K562 (cell line): Measurements from ENCODE around the gene TBXAS1. TPM values are rescaled to one million over a fixed set of nuclear protein-coding genes. Genes with fewer than 3 reads are reported as not detected.
A peak's percentile ranks its signal among the peaks of the same experiment; 100 is the strongest.

ENCODE experiments used
- E2F8 ChIP-seq: fragments of 450-650 bp; IDR thresholded peaks from 2 replicates; pipeline ENCODE4 v1.7.1; 2018; ENCODE audit warnings: mild to moderate bottlenecking, low read depth; ENCODE audit not compliant: partially characterized antibody
- FOXJ2 ChIP-seq: fragments of 200-800 bp; sonication (Bioruptor generic); IDR thresholded peaks from 2 replicates; pipeline ENCODE4 v1.6.1; 2016; ENCODE audit warnings: missing genetic modification characterization, missing compliant biosample characterization
- FOXO4 ChIP-seq: fragments of 450-650 bp; formaldehyde crosslinking; IDR thresholded peaks from 2 replicates; pipeline ENCODE4 v1.4.0; 2020; ENCODE audit warnings: mild to moderate bottlenecking, moderate library complexity
- GMEB1 ChIP-seq: fragments of 250-450 bp; sonication (Bioruptor Pico); IDR thresholded peaks from 2 replicates; pipeline ENCODE4 v1.4.0; 2020; ENCODE audit warnings: mild to moderate bottlenecking
- HEY1 ChIP-seq: fragments of 250-450 bp; sonication (Bioruptor Pico); IDR thresholded peaks from 2 replicates; pipeline ENCODE4 v1.5.0; 2020; ENCODE audit warnings: mild to moderate bottlenecking, moderate library complexity, borderline replicate concordance
- HNRNPUL1 ChIP-seq: fragments of 200-400 bp; formaldehyde crosslinking; IDR thresholded peaks from 2 replicates; pipeline ENCODE4 v1.6.1; 2017; ENCODE audit warnings: low read length
- MAZ ChIP-seq, 2 experiments: fragments of 450-650 bp in 1 of 2; sonication (generic) in 1 of 2; formaldehyde crosslinking; IDR thresholded peaks in 1 of 2; conservative IDR thresholded peaks in 1 of 2; 2 replicates each; pipeline versions ENCODE4 v1.4.0 to v1.5.0; 2020; ENCODE audit warnings: mild to moderate bottlenecking in 1 of 2, missing genetic modification reagents in 1 of 2
- MCM3 ChIP-seq: fragments of 450-650 bp; IDR thresholded peaks from 2 replicates; pipeline ENCODE4 v1.6.1; 2016
- MED1 ChIP-seq: sonication (generic); formaldehyde crosslinking; IDR thresholded peaks from 2 replicates; pipeline ENCODE4 v1.8.1; 2023; ENCODE audit warnings: missing genetic modification reagents, borderline replicate concordance
- MTA2 ChIP-seq: fragments of 450-650 bp; IDR thresholded peaks from 2 replicates; pipeline ENCODE4 v1.6.1; 2016; ENCODE audit warnings: low read depth
- NFATC3 ChIP-seq: fragments of 450-650 bp; IDR thresholded peaks from 2 replicates; pipeline ENCODE4 v1.6.1; 2017; ENCODE audit warnings: mild to moderate bottlenecking
- RBBP5 ChIP-seq: fragments of 200-600 bp; sonication (generic); IDR thresholded peaks from 2 replicates; pipeline ENCODE4 v1.6.1; 2012; ENCODE audit warnings: borderline replicate concordance, mild to moderate bottlenecking, low read length, control low read depth, inconsistent platforms; ENCODE audit not compliant: insufficient read depth, poor library complexity, severe bottlenecking
- RBM17 ChIP-seq: fragments of 200-400 bp; formaldehyde crosslinking; IDR thresholded peaks from 2 replicates; pipeline ENCODE4 v1.6.1; 2017; ENCODE audit warnings: low read depth, mild to moderate bottlenecking, low read length, borderline replicate concordance
- RNF2 ChIP-seq: sonication (generic); IDR thresholded peaks from 2 replicates; pipeline ENCODE4 v1.6.1; 2016
- SOX6 ChIP-seq: fragments of 450-650 bp; IDR thresholded peaks from 2 replicates; pipeline ENCODE4 v1.6.1; 2014; ENCODE audit warnings: mild to moderate bottlenecking
- STAG1 ChIP-seq: sonication (generic); formaldehyde crosslinking; IDR thresholded peaks from 2 replicates; pipeline ENCODE4 v1.5.0; 2020; ENCODE audit warnings: missing genetic modification reagents, borderline replicate concordance
- ZNF507 ChIP-seq: conservative IDR thresholded peaks from 2 replicates; pipeline ENCODE4 v1.6.1; 2017; ENCODE audit warnings: missing genetic modification characterization, missing compliant biosample characterization
- ZNF707 ChIP-seq: fragments of 250-450 bp; sonication (Bioruptor Pico); conservative IDR thresholded peaks from 2 replicates; pipeline ENCODE4 v1.8.0; 2022; ENCODE audit warnings: inconsistent platforms, mild to moderate bottlenecking, moderate library complexity
- ZNF780A ChIP-seq: fragments of 250-450 bp; sonication (Bioruptor Pico); IDR thresholded peaks from 2 replicates; pipeline ENCODE4 v1.5.0; 2021; ENCODE audit warnings: mild to moderate bottlenecking
- polyA plus RNA-seq, 8 experiments: library from polyadenylated mRNA; depleted of rRNA in 4 of 8; stranded (reverse) in 5 of 8; unstranded in 3 of 8; fragments of >200 nt; fragmentation: Nextera tagmentation in 2 of 8; fragmentation: Illumina TruSeq in 1 of 8; extraction: Ambion mirVana in 2 of 8; extraction: Trizol in 1 of 8; gene quantifications; 2 replicates each; pipeline versions ENCODE4 v1.2.1 to v1.2.3, GENCODE V29; 2011 to 2014; ENCODE audit warnings: inconsistent platforms in 1 of 8, missing spikeins in 1 of 8
- total RNA-seq, 7 experiments: library from RNA; depleted of rRNA in 6 of 7; stranded (reverse); fragments of >200 nt in 6 of 7; fragmentation: Illumina TruSeq in 2 of 7; extraction: Trizol in 2 of 7; gene quantifications; 2 replicates each; pipeline versions ENCODE4 v1.2.1 to v1.2.3, GENCODE V29; 2011 to 2021; ENCODE audit warnings: low replicate concordance in 1 of 7
- TF ChIP-seq, protein P1 (sequence below): fragments of 250-450 bp; sonication (Bioruptor Pico); IDR thresholded peaks from 2 replicates; pipeline ENCODE4 v1.5.0; 2022; ENCODE audit warnings: mild to moderate bottlenecking

Gene TBXAS1
- total and polyA plus RNA-seq, 9 of the 15 experiments (the other 6 are each of a cell fraction or from before 2014, with no cell fraction given): 1.1 to 8.3 (median 1.9) TPM

- TF ChIP-seq RBBP5 (peak; percentile 77), RNF2 (peak; percentile 82; the same call in 1 of the 2 replicates), ZNF780A (no peak), MCM3 (no peak), NFATC3 (no peak; the same call in 1 of the 2 replicates), MTA2 (peak; percentile 92), MED1 (CRISPR knock-in tag) (no peak), STAG1 (CRISPR knock-in tag) (no peak), RBM17 (no peak), MAZ (CRISPR knock-in tag; conservative IDR thresholded peaks at IDR 0.05 in 1 of 2, IDR thresholded peaks at IDR 0.05 in 1 of 2) (peak; percentile 11 to 83), ZNF707 (CRISPR knock-in tag) (no peak), SOX6 (peak; percentile 90), FOXO4 (CRISPR knock-in tag) (peak; percentile 5; the same call in 1 of the 2 replicates), ZNF507 (tag) (no peak), HNRNPUL1 (no peak), E2F8 (peak; percentile 49), FOXJ2 (no peak; the same call in 1 of the 2 replicates), GMEB1 (CRISPR knock-in tag) (peak; percentile 54; the same call in 1 of the 2 replicates), HEY1 (CRISPR knock-in tag) (no peak)
- TF ChIP-seq, protein P1, sequence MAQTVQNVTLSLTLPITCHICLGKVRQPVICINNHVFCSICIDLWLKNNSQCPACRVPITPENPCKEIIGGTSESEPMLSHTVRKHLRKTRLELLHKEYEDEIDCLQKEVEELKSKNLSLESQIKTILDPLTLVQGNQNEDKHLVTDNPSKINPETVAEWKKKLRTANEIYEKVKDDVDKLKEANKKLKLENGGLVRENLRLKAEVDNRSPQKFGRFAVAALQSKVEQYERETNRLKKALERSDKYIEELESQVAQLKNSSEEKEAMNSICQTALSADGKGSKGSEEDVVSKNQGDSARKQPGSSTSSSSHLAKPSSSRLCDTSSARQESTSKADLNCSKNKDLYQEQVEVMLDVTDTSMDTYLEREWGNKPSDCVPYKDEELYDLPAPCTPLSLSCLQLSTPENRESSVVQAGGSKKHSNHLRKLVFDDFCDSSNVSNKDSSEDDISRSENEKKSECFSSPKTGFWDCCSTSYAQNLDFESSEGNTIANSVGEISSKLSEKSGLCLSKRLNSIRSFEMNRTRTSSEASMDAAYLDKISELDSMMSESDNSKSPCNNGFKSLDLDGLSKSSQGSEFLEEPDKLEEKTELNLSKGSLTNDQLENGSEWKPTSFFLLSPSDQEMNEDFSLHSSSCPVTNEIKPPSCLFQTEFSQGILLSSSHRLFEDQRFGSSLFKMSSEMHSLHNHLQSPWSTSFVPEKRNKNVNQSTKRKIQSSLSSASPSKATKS: 0 out of 2 replicates have a peak, but pooled peaks have one; percentile 60
Observed at GRCh38 chr7:139915864-139916716, 87.0 kb downstream of the TBXAS1 start (continued).
